GM12875 (cell line): ENCODE measurements around the gene SNX22.
"Not testable (repeated sequence)": the region's sequence is repeated elsewhere in the genome, so short reads cannot be mapped to it uniquely, and the experiment has no call there.

ENCODE experiments used
- H3K4me3 ChIP-seq: one replicate; pipeline ENCODE4 v1.5.1; 2011; ENCODE audit warnings: low read depth, low read length, control low read depth
- CTCF ChIP-seq: IDR thresholded peaks from 2 replicates; pipeline ENCODE4 v1.5.1; 2011; ENCODE audit warnings: low read depth, mild to moderate bottlenecking, control low read depth, inconsistent platforms, low read length, moderate library complexity, borderline replicate concordance; ENCODE audit not compliant: insufficient read depth

The SNX22 gene

GRCh38 chr15:64112073-64112772 lies 39.3 kb upstream of the SNX22 start:
- TF ChIP-seq CTCF: no peak
- H3K4me3 ChIP-seq: no peak overlapping the region

- TF ChIP-seq CTCF: no peak
- H3K4me3 ChIP-seq: no peak overlapping the region
Observed at GRCh38 chr15:64112904-64113303, 38.6 kb upstream of the SNX22 start.

GRCh38 chr15:64117759-64118487 lies 33.6 kb upstream of the SNX22 start:
- no peak for TF ChIP-seq CTCF
- H3K4me3 ChIP-seq: no peak overlapping the region

GRCh38 chr15:64120322-64120721 lies 31.2 kb upstream of the SNX22 start:
- not testable (repeated sequence) for H3K4me3 ChIP-seq

- no peak for TF ChIP-seq CTCF
Observed at GRCh38 chr15:64121614-64122013, 29.9 kb upstream of the SNX22 start.

GRCh38 chr15:64122444-64122843 lies 29.1 kb upstream of the SNX22 start:
- TF ChIP-seq CTCF: no peak
- H3K4me3 ChIP-seq: no peak overlapping the region

More at GRCh38 chr15:64121614-64122013, 29.9 kb upstream of the SNX22 start:
- no peak overlapping the region for H3K4me3 ChIP-seq

GRCh38 chr15:64122936-64123351 lies 28.6 kb upstream of the SNX22 start:
- no peak overlapping the region for H3K4me3 ChIP-seq
- no peak for TF ChIP-seq CTCF
